HG03460 (cell line): ENCODE measurements around the gene KRTAP12-1.

Source experiments
- ATAC-seq: cut with Tn5 transposase; IDR thresholded peaks from one replicate; pipeline ENCODE4 v1.9.1; 2021; ENCODE audit not compliant: unreplicated experiment

The KRTAP12-1 gene

GRCh38 chr21:44681861-44682579 lies at the start of gene KRTAP12-1:
Gene KRTAP12-1 (minus strand): TSS chr21:44682163. CDS start chr21:44682123, 40 bp downstream.
- ATAC-seq = no peak

DNA sequence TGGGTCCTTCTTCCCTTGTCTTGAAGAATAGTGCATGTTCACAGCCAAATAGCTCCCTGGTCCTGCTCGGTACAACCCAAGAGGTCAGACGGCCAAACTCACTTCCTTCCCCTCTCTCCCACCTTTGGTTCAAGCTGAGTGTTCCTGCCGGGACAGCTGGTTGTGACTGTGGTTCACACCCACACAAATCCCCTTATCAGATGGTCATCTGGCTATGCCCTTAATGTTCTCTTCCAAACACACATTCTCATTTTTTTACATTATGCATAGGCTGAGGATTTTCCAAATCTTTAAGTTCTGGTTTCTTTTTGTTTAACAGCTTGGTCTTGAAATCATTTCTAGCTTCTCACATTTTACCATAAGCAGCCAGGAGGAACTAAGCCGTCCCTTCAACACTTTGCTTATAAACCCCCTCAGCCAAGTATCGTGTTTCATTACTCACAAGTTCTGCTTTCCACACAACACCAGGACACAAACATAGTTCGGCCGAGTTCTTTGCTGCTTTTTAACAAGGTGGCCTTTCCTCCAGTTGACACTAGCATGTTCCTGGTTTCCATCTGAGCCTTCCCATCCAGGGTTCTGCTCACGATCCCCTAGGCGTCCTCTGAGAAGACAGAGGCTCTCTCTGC lies 49.1 kb upstream of the KRTAP12-1 start:
- ATAC-seq = no peak

GRCh38 chr21:44730028-44730395 lies 48.0 kb upstream of the KRTAP12-1 start:
- no peak for ATAC-seq

GRCh38 chr21:44729336-44730027 lies 47.5 kb upstream of the KRTAP12-1 start:
- no peak for ATAC-seq

DNA sequence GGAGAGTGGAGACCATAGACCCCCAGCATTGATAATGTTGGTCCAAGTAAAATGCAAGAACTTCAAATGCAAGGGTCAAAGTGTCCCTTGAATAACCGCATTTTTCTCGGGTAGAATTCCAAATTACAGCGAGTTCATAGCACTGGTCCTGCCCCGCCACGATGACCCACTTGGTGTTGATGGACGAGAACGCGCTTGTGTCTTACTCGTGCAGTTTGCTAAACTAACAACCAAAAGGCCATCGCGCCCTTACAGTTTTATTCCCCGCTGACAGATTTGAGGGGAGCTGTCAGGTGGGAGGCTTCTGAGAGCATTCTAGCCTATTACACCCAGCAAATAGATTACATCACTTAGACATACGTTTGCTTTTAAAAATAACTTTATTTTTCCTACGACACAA lies 46.8 kb upstream of the KRTAP12-1 start:
- ATAC-seq = no peak

- ATAC-seq = no peak
These were observed 45.8 kb upstream of the KRTAP12-1 start for GRCh38 chr21:44727757-44728156.

DNA sequence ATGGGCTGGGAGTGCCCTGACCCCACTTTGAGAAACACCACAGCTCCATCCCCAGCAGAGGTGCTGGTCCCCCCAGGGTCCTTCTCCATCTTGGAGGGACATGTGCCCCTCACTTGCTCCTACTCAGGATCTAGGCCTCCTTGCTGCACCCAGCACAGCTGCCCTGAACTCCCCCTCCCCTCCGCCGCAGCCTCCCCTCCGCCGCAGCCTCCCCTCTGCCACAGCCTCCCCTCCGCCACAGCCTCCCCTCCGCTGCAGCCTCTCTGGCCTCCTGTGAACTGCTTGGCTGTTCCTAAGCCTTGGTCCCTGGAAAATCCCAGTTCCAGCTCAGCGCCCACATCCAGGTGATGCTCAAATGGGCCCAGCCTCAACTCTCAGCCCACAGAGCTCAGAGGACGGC lies 45.4 kb upstream of the KRTAP12-1 start:
- ATAC-seq = no peak

GRCh38 chr21:44726826-44727225 lies 44.9 kb upstream of the KRTAP12-1 start:
- no peak for ATAC-seq

DNA sequence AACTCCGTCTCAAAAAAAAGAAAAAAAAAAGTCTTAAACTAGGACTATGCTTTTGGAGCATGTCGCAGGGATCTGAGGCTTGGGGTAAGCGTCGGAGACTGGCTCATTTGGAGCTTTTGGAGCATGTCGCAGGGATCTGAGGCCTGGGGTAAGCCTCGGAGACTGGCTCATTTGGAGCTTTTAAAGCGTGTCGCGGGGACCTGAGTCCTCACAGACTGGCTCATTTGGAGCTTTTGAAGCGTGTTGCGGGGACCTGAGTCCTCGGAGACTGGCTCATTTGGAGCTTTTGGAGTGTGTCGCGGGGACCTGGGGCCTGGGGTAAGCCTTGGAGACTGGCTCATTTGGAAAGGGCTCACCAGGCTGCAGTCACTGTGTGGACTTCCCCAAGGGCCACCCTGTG lies 43.0 kb upstream of the KRTAP12-1 start:
- ATAC-seq = no peak

DNA sequence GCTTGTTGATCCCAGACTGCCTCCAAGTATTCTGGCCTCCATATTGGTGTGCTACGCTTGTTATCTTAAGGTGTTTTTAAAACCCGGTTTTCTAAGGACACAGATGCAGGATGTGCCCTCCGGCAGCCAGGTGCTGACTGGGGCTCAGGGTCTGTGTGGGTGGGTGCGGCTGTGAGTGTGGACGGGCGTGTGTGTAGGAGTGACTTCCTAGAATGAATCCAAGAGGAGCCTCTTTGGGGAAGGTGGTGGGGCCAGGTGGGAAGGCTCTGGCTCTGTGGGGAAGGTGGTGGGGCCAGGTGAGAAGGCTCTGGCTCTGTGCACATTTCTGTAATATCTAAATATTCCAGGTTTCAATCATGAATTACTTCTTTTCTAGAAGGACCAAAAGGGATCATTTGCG lies 42.2 kb upstream of the KRTAP12-1 start:
- ATAC-seq = no peak

- no peak for ATAC-seq
These were observed 41.5 kb upstream of the KRTAP12-1 start for GRCh38 chr21:44723177-44724131.

DNA sequence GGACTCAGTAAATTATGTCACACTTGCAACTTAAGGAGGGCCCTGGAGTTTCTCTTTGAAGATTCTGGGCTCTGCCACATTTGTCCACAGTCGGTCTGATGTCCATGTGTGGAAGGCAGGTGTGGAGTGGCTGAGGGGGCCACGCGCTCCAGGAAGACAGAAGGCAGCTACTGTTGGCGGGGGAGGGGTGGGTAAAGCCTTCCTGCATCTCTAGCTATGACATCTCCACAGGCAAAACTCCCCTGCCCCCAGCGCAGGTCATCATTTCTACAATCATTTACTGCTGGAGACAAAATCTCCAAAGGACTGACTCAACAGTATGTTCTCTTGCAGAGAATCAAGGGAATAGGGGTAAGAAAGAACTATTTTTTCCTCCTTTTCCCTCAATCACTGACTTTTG lies 40.8 kb upstream of the KRTAP12-1 start:
- no peak for ATAC-seq

DNA sequence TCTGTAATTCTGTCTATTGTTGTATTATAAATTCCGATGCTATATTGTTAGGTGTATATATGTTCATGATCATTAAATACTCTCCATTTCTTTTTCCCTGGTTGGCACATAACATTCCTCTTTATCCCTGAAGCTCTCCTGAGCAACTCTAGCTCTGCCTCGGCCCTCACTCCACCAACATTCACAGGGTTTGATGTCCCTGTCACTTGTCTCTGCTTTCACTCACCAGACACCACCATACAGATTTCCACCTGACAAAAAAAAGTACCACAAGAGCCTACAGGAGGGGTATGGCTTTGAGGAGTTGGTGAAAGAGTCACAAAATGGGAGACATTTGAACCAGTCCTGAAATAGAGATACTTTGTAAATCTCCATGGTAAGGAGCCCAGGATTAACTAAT lies 38.2 kb upstream of the KRTAP12-1 start:
- ATAC-seq = no peak

DNA sequence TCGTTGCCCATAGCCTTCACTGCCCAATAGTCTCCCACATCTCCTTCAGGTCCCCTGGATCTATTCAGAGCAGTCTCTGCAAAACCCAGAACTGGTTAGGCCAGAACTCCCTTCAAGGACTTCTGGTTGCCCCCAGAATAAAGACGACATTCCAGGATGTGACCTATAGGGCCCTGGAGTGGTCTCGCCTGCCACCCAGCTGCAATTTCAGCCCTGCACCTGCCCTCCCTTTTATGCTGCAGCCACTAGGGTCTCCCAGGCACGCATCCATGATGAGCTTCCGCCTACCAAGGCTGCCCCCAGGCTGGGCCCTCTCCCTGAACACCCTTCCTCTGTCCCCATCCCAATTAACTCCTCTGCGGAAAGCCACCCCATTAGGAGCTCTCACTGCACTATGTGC lies 36.6 kb upstream of the KRTAP12-1 start:
- ATAC-seq = no peak

GRCh38 chr21:44718093-44718492 lies 36.1 kb upstream of the KRTAP12-1 start:
- no peak for ATAC-seq

DNA sequence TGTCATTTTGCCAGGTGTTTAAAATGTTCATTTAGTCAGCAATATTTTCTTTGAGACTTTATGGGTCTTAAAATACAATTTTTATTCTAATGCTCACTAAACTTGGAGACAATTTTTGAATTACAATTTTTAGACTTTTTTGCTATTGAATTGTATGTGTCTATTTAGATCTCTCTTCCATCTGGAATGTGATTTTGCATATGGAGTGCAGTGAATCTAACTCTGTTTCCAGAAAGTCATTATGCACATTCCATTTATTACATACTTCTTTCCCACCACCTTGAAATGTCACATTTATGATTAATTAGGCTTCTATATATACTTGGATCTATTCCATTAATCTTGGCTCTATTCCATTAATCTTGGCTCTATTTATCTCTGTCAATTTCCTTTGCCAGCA lies 35.0 kb upstream of the KRTAP12-1 start:
- no peak for ATAC-seq

GRCh38 chr21:44714905-44715304 lies 32.9 kb upstream of the KRTAP12-1 start:
- no peak for ATAC-seq

DNA sequence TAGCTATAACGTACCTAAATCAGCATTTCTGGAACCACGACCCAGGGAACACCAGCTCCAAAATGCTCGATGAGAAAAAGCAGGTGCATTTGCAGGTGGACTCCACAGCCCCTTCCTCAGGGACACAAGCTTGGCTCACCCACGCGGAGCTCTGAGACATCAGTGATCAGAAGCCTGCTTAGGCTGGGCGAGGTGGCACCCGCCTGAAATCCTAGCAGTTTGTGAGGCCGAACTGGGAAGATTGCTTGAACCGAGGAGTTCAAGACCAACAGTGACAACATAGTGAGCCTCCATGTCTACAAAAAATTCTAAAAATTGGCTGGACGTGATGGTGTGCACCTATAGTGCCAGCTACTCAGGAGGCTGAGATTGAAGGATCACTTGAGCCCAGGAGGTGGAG lies 31.9 kb upstream of the KRTAP12-1 start:
- ATAC-seq = no peak

- ATAC-seq = no peak
These were observed 31.2 kb upstream of the KRTAP12-1 start for GRCh38 chr21:44713130-44713529.

DNA sequence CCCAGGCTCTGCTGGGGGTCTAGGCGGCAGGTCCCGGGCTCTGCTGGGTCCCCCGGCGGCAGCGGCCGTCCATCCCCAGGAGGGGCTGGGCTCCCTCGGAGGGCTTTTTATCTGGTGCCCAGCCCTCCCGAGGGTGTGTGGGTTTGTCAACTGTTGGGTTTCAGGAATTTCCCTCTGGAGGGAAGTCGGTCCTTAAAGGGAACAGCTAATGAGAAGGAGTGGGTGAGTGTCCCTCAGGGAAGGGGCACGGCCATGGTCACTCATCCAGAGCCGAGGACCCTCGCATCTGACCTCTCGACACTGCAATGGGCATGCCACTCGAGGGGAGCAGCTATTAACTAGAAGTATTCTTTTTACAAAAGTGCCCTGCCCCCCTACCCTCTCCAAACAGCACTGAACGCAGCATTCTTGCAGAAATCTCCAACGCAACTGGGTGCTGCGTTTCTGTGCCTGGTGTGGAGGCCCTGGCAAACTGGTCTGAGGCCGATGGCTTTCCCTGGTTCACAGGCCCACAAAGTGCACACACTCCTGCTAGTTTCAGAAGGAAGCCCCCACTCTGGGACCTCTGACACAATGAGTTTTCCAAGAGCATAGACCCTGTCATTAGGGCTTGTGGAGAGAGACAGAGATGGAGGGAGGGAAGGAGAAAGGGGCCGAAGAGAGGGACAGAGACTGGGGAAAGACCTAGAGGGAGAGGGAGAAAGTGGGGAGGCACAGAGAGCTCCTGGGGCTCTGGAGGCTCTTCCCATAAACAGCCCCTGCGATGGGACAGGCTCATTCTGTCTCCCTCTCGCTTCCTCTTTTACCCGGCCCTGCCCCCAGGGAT lies 30.5 kb upstream of the KRTAP12-1 start:
- no peak for ATAC-seq
